Lower lobe of right lung (tissue), 2 donors: ENCODE data around the gene BOC. TPM values are rescaled to one million over a fixed set of nuclear protein-coding genes. Genes with fewer than 3 reads are reported as not detected.

ENCODE experiments used
- ATAC-seq, 2 donors: fragments of 200-7000 bp; cut with Tn5 transposase; one replicate each; pipeline ENCODE4 v1.9.1; 2020 to 2022; ENCODE audit warnings: mild to moderate bottlenecking in 2 of 2, moderate library complexity in 2 of 2
- DNase-seq: peaks from one replicate; pipeline ENCODE4 v3.0.0-alpha.2; 2020
- H3K27ac ChIP-seq: fragments of 200-600 bp; one replicate; pipeline ENCODE4 v1.8.0; 2022
- H3K27me3 ChIP-seq: fragments of 200-600 bp; one replicate; pipeline ENCODE4 v1.8.0; 2022; ENCODE audit warnings: low read depth
- H3K36me3 ChIP-seq: fragments of 200-600 bp; one replicate; pipeline ENCODE4 v1.8.0; 2022; ENCODE audit warnings: mild to moderate bottlenecking
- H3K4me1 ChIP-seq: fragments of 200-600 bp; one replicate; pipeline ENCODE4 v1.8.0; 2022
- H3K4me3 ChIP-seq: fragments of 200-600 bp; one replicate; pipeline ENCODE4 v1.8.0; 2022; ENCODE audit warnings: mild to moderate bottlenecking
- H3K9me3 ChIP-seq: fragments of 200-600 bp; one replicate; pipeline ENCODE4 v1.8.0; 2022
- CTCF ChIP-seq: fragments of 200-600 bp; IDR thresholded peaks from one replicate; pipeline ENCODE4 v1.8.0; 2022; ENCODE audit warnings: antibody characterized with exemption, mild to moderate bottlenecking
- intact Hi-C: fragments of 100-400 bp; cut with DNase I; formaldehyde crosslinking; loops from one replicate; pipeline ENCODE4 v1.11.0; 2022
- total RNA-seq: library from RNA; stranded (reverse); fragmentation: NEBNext Ultra II Directional; extraction: Animal tissue kit (Norgen Biotek cat#: 25700); gene quantifications from one replicate; pipeline ENCODE4 v1.2.1, GENCODE V29; 2021
- donor health status: DM: no; HTN: yes; CAD: no; lungs with severe emphysema.

Gene BOC
- total RNA-seq, 1 donor from 2014 or later, result 10.1 TPM

- intact Hi-C loops, result no loop called here
- Histone ChIP-seq H3K27ac (no peak overlapping the region), H3K4me3 (no peak overlapping the region), H3K27me3 (no peaks in the 10 kb centered on the region), H3K4me1 (no peaks in the 10 kb centered on the region), H3K36me3 (no peaks in the 10 kb centered on the region), H3K9me3 (no peaks in the 10 kb centered on the region)
- DNase-seq (no peak), ATAC-seq (no peak)
- no peak for TF ChIP-seq CTCF
Measured at GRCh38 chr3:113194823-113195401, 16.4 kb upstream of the BOC start.

DNA sequence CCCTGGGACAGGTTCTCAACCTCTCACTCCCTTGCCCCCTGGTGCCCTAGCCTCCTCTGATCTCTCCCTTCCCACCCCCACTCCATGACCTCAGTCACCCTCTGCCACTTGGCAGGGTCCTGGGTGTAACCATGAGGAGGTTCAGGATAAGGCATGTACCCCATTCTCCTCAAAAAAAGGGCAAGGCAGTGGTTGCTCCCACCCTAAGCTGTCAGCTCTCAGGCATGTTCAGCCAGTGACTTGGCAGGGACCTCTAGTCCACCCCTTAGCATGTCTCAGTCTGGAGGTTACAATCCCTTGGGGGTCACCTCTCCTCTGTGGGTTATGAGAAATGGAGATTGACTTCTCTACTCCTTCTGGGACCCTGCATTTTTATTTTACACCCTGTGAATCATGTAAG, 11.0 kb upstream of the BOC start:
- no peaks in the 10 kb centered on the region for H3K27me3 ChIP-seq
- DNase-seq (no peak), ATAC-seq (no peak)
- H3K36me3 ChIP-seq, result no peaks in the 10 kb centered on the region
- no peak for TF ChIP-seq CTCF
- no peak overlapping the region for H3K4me3 ChIP-seq
- H3K4me1 ChIP-seq, result no peaks in the 10 kb centered on the region
- intact Hi-C loops, result no loop called here
- H3K9me3 ChIP-seq, result no peaks in the 10 kb centered on the region
- no peak overlapping the region for H3K27ac ChIP-seq

DNA sequence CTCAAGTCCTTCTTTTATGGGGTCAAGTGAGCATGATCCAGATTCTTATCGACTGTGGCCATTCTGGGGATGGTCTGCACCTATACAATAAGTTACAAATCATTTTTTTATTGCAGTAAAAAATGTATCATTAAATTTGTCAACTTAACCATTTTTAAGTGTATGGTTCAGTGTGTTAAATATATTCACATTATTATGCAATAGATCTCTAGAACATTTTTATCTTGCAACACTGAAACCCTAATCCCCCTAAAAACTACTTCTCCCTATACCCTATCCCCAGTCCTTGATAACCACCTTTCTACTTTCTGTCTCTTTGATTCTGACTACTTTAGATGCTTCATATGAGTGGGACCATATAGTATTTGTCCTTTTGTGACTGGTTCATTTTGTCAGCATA, 10.4 kb upstream of the BOC start:
- Histone ChIP-seq H3K4me1 (no peaks in the 10 kb centered on the region), H3K36me3 (no peaks in the 10 kb centered on the region), H3K27me3 (no peaks in the 10 kb centered on the region), H3K27ac (no peak overlapping the region), H3K9me3 (no peaks in the 10 kb centered on the region), H3K4me3 (no peak overlapping the region)
- no peak for TF ChIP-seq CTCF
- ATAC-seq, result no peak
- no peak for DNase-seq
- intact Hi-C loops, result no loop called here

DNA sequence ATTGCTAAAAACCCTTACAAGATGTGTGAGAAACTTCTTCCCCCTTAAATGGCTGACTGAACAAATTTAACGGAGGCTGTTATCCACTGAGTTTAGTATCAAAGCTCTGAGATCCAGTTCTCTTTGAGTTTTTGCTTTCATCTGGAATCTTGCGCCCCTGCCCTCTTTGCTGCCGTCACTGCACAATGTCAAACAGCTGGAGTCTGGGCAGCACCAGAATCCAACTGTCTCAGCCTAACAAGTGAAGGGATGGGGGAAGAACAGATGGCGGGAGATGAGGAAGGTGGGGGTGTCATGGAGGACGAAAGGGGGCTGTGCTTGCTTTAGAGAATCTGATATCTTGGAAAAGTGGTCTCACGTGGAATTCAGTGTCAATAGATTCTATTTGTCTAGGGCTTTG, 7.0 kb upstream of the BOC start:
- intact Hi-C loops, result no loop called here
- DNase-seq, result no peak
- Histone ChIP-seq H3K27ac (no peak overlapping the region), H3K9me3 (no peaks in the 10 kb centered on the region), H3K27me3 (no peaks in the 10 kb centered on the region), H3K36me3 (no peaks in the 10 kb centered on the region), H3K4me1 (no peaks in the 10 kb centered on the region), H3K4me3 (no peak overlapping the region)
- no peak for ATAC-seq
- TF ChIP-seq CTCF, result no peak

DNA sequence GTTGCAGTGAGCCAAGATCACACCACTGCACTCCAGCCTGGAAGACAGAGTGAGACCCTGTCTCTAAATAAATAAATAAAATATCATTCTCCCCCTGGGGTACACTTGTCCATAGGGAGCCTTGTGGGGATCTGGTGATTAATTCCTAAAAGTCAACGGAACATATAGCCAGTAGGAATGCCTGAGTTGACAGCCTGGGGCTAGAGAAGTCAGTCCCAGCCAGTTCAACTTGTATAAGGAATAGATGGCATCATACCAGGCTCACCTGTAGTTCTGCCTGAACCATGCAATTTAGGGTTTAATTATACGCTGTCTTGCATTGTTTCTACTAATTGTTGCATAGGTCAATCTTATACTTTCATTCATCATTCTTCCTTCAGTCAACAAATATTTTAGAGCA, 5.9 kb upstream of the BOC start:
- Histone ChIP-seq H3K4me3 (no peak overlapping the region), H3K9me3 (no peaks in the 10 kb centered on the region), H3K27me3 (no peaks in the 10 kb centered on the region), H3K27ac (no peak overlapping the region), H3K4me1 (no peaks in the 10 kb centered on the region), H3K36me3 (no peaks in the 10 kb centered on the region)
- intact Hi-C loops, result no loop called here
- TF ChIP-seq CTCF, result no peak
- DNase-seq, result no peak
- ATAC-seq, result no peak
